ENCODE measurements around the gene RASA4. TPM values are rescaled to one million over a fixed set of nuclear protein-coding genes. Genes with fewer than 3 reads are reported as not detected.
"Not testable (repeated sequence)": the region's sequence is repeated elsewhere in the genome, so short reads cannot be mapped to it uniquely, and the experiment has no call there.

RASA4 gene
- polyA plus RNA-seq, 1 of the 3 experiments (the other 2 are of a cell fraction), result 31.7 TPM

DNA sequence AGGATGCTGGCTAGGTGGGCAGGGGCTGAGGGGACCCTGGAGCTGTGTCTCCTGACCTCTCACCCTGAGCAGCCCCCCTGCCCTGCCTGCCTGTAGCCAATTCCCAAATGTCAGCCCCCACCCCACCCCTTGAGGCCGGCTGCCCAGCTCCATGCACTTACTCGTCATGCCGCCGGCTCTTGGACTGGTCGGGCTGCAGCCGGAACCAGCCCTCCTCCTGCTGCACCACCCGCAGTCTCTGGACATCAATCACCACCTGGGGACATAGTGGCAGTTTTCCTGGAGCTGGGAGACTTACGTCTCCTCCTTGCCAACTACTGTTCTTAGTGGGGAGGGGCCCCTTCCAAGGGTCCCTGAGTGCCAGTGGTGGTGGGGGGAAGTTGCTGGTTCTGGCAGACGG is 16.9 kb downstream of the RASA4 start:
- H2AFZ ChIP-seq (ENCODE audit: low read depth); DNase-seq; H3K4me2 ChIP-seq: not testable (repeated sequence)

DNA sequence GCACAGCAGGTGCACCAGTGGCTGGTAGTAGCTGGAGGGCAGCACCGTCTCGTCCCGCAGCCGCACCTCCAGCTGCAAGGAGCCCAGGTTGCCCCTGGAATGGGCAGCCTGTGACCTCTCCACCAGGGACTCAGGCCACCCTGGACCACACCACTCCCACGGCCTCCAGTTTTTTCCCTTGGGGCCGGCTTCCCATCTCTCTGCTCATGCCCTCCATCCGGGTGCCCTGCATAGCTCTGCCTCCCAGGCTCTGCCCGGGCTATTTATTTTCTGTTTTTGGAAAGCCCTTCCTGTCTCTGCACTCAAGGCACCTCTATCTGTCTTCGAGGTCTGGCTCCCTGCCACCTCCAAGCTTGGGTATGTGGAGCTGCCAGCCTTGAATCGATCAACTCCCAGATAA is 20.5 kb downstream of the RASA4 start:
- POLR2A ChIA-PET; H3K4me3 ChIP-seq (ENCODE audit: low read depth in 2 of 2, low read length in 1 of 2); H3K27ac ChIP-seq (ENCODE audit: low read depth in 2 of 2, low read length in 1 of 2); H3K79me2 ChIP-seq (ENCODE audit: insufficient read depth); H3K9me3 ChIP-seq; H4K20me1 ChIP-seq (ENCODE audit: insufficient read depth); H3K4me2 ChIP-seq; H3K9ac ChIP-seq; CTCF ChIA-PET; H2AFZ ChIP-seq (ENCODE audit: low read depth); H3K9me2 ChIP-seq; H3K4me1 ChIP-seq (ENCODE audit: control insufficient read depth in 1 of 2, insufficient read depth in 2 of 2, low read depth in 1 of 2, low read length in 1 of 2); DNase-seq; H3F3A ChIP-seq (replicated peaks; ENCODE audit: insufficient read depth); H3K36me3 ChIP-seq (replicated peaks in 1 of 2; ENCODE audit: control insufficient read depth in 1 of 2, insufficient read depth in 2 of 2, low read length in 1 of 2); H3K27me3 ChIP-seq (ENCODE audit: insufficient read depth): not testable (repeated sequence)
- 63% methylated on average over 5 of the region's 10 CpGs for WGBS (ENCODE audit: low lambda C conversion rate)

More for the DNA sequence above, 16.9 kb downstream of the RASA4 start:
- CTCF ChIA-PET; POLR2A ChIA-PET; H3K79me2 ChIP-seq (ENCODE audit: insufficient read depth); H3K9me3 ChIP-seq; H3K4me3 ChIP-seq (ENCODE audit: low read depth in 2 of 2, low read length in 1 of 2); H3K9me2 ChIP-seq; H3F3A ChIP-seq (replicated peaks; ENCODE audit: insufficient read depth); H3K4me1 ChIP-seq (ENCODE audit: control insufficient read depth in 1 of 2, insufficient read depth in 2 of 2, low read depth in 1 of 2, low read length in 1 of 2); H3K9ac ChIP-seq; H3K36me3 ChIP-seq (replicated peaks in 1 of 2; ENCODE audit: control insufficient read depth in 1 of 2, insufficient read depth in 2 of 2, low read length in 1 of 2); H4K20me1 ChIP-seq (ENCODE audit: insufficient read depth); H3K27me3 ChIP-seq (ENCODE audit: insufficient read depth); H3K27ac ChIP-seq (ENCODE audit: low read depth in 2 of 2, low read length in 1 of 2): not testable (repeated sequence)
- WGBS (ENCODE audit: low lambda C conversion rate), result no CpG with 5 or more reads among the region's 9 CpGs

DNA sequence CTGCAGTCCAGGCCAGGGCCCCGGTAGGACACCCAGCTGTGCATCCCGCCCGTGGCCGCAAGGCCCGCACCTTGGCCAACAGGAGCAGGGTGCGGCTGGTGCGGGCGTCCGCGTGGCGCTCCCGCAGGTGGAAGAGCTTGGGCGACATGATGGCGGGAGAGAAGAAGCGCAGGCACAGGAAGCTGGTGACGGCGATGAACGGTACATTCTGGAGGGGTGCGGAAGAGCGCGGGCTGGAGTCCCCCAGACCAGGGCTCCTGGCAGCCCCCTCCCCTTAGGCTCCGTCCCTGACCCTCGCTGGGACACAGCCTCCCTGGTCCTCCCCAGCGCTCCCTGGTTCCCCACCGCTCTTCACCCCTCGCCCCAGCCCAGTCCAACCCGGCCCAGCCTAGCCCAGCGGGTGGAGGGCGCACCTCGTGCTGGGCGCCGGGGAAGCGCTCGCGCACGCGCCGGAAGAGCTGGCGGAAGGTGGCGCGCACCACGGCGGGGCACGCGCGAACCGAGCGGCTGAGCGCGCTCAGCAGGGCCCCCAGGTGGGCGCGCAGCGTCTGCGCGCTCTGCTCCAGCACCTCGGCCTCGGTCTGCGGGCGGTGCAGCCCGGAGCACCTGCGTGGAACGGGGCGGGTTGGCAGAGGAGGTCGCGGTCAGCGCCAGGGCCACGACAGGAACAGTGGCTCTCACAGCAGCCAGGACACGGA is 22.8 kb downstream of the RASA4 start:
- H4K20me1 ChIP-seq (ENCODE audit: insufficient read depth); H3K9me3 ChIP-seq; H3K4me2 ChIP-seq; H3K9ac ChIP-seq; H3F3A ChIP-seq (replicated peaks; ENCODE audit: insufficient read depth); H3K36me3 ChIP-seq (replicated peaks in 1 of 2; ENCODE audit: control insufficient read depth in 1 of 2, insufficient read depth in 2 of 2, low read length in 1 of 2); DNase-seq; H3K4me3 ChIP-seq (ENCODE audit: low read depth in 2 of 2, low read length in 1 of 2); H3K79me2 ChIP-seq (ENCODE audit: insufficient read depth); H3K4me1 ChIP-seq (ENCODE audit: control insufficient read depth in 1 of 2, insufficient read depth in 2 of 2, low read depth in 1 of 2, low read length in 1 of 2); H3K9me2 ChIP-seq; H2AFZ ChIP-seq (ENCODE audit: low read depth); CTCF ChIA-PET; H3K27ac ChIP-seq (ENCODE audit: low read depth in 2 of 2, low read length in 1 of 2); H3K27me3 ChIP-seq (ENCODE audit: insufficient read depth); POLR2A ChIA-PET: not testable (repeated sequence)
- no CpG with 5 or more reads among the region's 68 CpGs for WGBS (ENCODE audit: low lambda C conversion rate)

- H3K27ac ChIP-seq (ENCODE audit: low read depth in 2 of 2, low read length in 1 of 2); CTCF ChIA-PET; H3K9ac ChIP-seq; H2AFZ ChIP-seq (ENCODE audit: low read depth); H3F3A ChIP-seq (replicated peaks; ENCODE audit: insufficient read depth); H3K9me2 ChIP-seq; H3K4me2 ChIP-seq; DNase-seq; H3K79me2 ChIP-seq (ENCODE audit: insufficient read depth); H3K4me1 ChIP-seq (ENCODE audit: control insufficient read depth in 1 of 2, insufficient read depth in 2 of 2, low read depth in 1 of 2, low read length in 1 of 2); H3K36me3 ChIP-seq (replicated peaks in 1 of 2; ENCODE audit: control insufficient read depth in 1 of 2, insufficient read depth in 2 of 2, low read length in 1 of 2); H3K27me3 ChIP-seq (ENCODE audit: insufficient read depth); POLR2A ChIA-PET; H3K4me3 ChIP-seq (ENCODE audit: low read depth in 2 of 2, low read length in 1 of 2); H4K20me1 ChIP-seq (ENCODE audit: insufficient read depth); H3K9me3 ChIP-seq: not testable (repeated sequence)
- 76% methylated on average over 9 of the region's 26 CpGs for WGBS (ENCODE audit: low lambda C conversion rate)
Measured at GRCh38 chr7:102592477-102593019, 24.0 kb downstream of the RASA4 start.

GRCh38 chr7:102589857-102590256 is 26.7 kb downstream of the RASA4 start:
- H3K79me2 ChIP-seq (ENCODE audit: insufficient read depth); POLR2A ChIA-PET; H3K9me3 ChIP-seq; H3K9me2 ChIP-seq; H3F3A ChIP-seq (replicated peaks; ENCODE audit: insufficient read depth); H3K9ac ChIP-seq; CTCF ChIA-PET; H4K20me1 ChIP-seq (ENCODE audit: insufficient read depth); H3K27ac ChIP-seq (ENCODE audit: low read depth in 2 of 2, low read length in 1 of 2); H3K36me3 ChIP-seq (replicated peaks in 1 of 2; ENCODE audit: control insufficient read depth in 1 of 2, insufficient read depth in 2 of 2, low read length in 1 of 2); H3K4me1 ChIP-seq (ENCODE audit: control insufficient read depth in 1 of 2, insufficient read depth in 2 of 2, low read depth in 1 of 2, low read length in 1 of 2); H3K4me2 ChIP-seq; DNase-seq; H3K4me3 ChIP-seq (ENCODE audit: low read depth in 2 of 2, low read length in 1 of 2); H2AFZ ChIP-seq (ENCODE audit: low read depth); H3K27me3 ChIP-seq (ENCODE audit: insufficient read depth): not testable (repeated sequence)
- no CpG with 5 or more reads among the region's 9 CpGs for WGBS (ENCODE audit: low lambda C conversion rate)

DNA sequence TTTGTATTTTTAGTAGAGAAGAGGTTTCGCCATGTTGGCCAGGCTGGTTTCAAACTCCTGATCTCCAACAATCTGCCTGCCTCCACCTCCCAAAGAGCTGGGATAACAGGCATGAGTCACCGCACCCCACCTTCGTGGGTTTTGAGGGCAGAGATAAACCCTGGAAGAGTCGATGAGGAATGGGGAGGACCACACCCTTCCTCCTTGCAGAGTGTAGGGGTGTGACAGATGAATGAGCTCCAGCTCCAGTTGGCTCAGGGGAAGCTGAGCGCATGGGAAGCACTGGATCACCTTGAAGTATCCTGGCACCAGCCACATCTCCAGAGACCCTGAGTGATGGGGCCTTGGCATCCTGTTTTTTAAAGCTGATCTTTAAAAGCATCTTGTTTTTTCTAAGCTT is 33.1 kb downstream of the RASA4 start:
- H3K9me3 ChIP-seq; DNase-seq; H4K20me1 ChIP-seq (ENCODE audit: insufficient read depth); H3K36me3 ChIP-seq (replicated peaks in 1 of 2; ENCODE audit: control insufficient read depth in 1 of 2, insufficient read depth in 2 of 2, low read length in 1 of 2); H2AFZ ChIP-seq (ENCODE audit: low read depth); H3K9me2 ChIP-seq; H3K9ac ChIP-seq; H3F3A ChIP-seq (replicated peaks; ENCODE audit: insufficient read depth); CTCF ChIA-PET; H3K4me1 ChIP-seq (ENCODE audit: control insufficient read depth in 1 of 2, insufficient read depth in 2 of 2, low read depth in 1 of 2, low read length in 1 of 2); H3K4me3 ChIP-seq (ENCODE audit: low read depth in 2 of 2, low read length in 1 of 2); H3K79me2 ChIP-seq (ENCODE audit: insufficient read depth); H3K27ac ChIP-seq (ENCODE audit: low read depth in 2 of 2, low read length in 1 of 2); H3K4me2 ChIP-seq; H3K27me3 ChIP-seq (ENCODE audit: insufficient read depth); POLR2A ChIA-PET: not testable (repeated sequence)
- no CpG with 5 or more reads among the region's 5 CpGs for WGBS (ENCODE audit: low lambda C conversion rate)
